ENCODE measurements around the gene SYCE3.

SYCE3 gene

DNA sequence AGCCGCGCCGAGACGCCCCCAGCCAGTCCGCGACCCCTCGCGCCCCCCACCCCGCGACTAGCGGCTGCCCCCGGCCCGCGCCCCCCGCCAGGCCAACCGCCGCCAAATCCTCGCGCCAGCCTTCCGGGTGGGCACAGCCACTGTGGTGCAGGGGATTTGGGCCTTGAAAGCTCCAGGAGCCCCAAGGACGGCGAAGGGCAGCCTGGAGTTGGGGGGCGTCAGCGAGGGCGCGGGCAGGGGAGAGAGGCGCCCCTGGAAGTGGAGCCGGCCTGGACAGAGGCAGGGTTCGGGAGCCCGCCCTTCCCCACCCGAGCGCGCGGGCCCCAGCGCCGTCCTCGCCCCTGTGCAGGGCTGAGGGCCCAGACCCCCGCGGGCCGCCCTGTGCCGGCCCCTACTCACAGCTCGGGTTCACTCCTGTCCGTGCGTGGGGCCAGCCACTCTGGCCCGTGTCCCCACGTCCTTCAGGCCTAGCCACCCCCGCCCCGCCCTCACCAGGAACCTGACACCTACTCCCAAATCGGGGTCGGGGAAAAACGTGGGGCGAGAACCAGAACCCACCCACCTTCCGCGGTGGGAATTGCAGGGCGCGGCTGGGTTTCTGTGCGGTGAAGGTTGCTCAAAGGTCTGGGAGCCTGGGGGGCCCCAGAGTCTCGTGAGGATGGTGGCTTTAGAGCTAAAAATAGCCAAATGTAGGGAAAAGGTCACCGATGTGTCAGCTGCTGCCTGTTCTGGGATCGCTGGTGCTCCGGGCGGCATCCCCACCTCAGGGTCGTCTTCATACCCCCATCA, 15.5 kb upstream of the SYCE3 start, which contains the start of gene CPT1B:
CPT1B (minus strand) TSS at position 441 of the 789 bp plus-strand sequence. CDS start 512 bp downstream, outside the sequence.
- TF ChIP-seq SPI1 (IDR thresholded peaks at IDR 0.05; ENCODE audit: low read depth, low read length): no peak
- TF ChIP-seq POU2F2 (IDR thresholded peaks at IDR 0.05; ENCODE audit: low read depth, low read length): no peak
- no peak for TF ChIP-seq POLR2A (IDR thresholded peaks at IDR 0.05; ENCODE audit: low read depth, low read length)
- TF ChIP-seq TAF1 (IDR thresholded peaks at IDR 0.05; ENCODE audit: low read depth, low read length): no peak
- no peak for TF ChIP-seq PAX5 (IDR thresholded peaks at IDR 0.05; ENCODE audit: insufficient read depth, low read length, severe bottlenecking)
- no peak for TF ChIP-seq POLR2AphosphoS5 (IDR thresholded peaks at IDR 0.05; ENCODE audit: low read depth, low read length)
- FAIRE-seq (no peak), DNase-seq (ENCODE audit: insufficient read length, low spot score) (no peak)

DNA sequence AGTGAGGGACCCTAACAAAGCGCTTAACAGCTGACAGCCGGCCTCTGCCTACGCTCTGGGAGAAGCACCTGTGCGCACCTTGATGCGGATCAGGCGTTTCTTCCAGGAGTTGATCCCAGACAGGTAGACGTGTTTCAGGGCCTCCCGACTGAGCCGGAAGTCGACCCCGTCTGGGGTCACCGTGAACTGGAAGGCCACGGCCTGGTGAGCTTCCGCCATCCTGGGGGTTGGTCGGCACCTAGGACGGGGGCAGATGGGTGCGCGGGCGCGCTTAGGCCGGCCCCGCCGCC, 14.9 kb upstream of the SYCE3 start:
- FAIRE-seq: no peak
- TF ChIP-seq TAF1 (IDR thresholded peaks at IDR 0.05; ENCODE audit: low read depth, low read length) (no peak), POLR2AphosphoS5 (IDR thresholded peaks at IDR 0.05; ENCODE audit: low read depth, low read length) (no peak), POLR2A (IDR thresholded peaks at IDR 0.05; ENCODE audit: low read depth, low read length) (no peak), SPI1 (IDR thresholded peaks at IDR 0.05; ENCODE audit: low read depth, low read length) (no peak), POU2F2 (IDR thresholded peaks at IDR 0.05; ENCODE audit: low read depth, low read length) (no peak), PAX5 (IDR thresholded peaks at IDR 0.05; ENCODE audit: insufficient read depth, low read length, severe bottlenecking) (no peak)
- no peak for DNase-seq (ENCODE audit: insufficient read length, low spot score)

DNA sequence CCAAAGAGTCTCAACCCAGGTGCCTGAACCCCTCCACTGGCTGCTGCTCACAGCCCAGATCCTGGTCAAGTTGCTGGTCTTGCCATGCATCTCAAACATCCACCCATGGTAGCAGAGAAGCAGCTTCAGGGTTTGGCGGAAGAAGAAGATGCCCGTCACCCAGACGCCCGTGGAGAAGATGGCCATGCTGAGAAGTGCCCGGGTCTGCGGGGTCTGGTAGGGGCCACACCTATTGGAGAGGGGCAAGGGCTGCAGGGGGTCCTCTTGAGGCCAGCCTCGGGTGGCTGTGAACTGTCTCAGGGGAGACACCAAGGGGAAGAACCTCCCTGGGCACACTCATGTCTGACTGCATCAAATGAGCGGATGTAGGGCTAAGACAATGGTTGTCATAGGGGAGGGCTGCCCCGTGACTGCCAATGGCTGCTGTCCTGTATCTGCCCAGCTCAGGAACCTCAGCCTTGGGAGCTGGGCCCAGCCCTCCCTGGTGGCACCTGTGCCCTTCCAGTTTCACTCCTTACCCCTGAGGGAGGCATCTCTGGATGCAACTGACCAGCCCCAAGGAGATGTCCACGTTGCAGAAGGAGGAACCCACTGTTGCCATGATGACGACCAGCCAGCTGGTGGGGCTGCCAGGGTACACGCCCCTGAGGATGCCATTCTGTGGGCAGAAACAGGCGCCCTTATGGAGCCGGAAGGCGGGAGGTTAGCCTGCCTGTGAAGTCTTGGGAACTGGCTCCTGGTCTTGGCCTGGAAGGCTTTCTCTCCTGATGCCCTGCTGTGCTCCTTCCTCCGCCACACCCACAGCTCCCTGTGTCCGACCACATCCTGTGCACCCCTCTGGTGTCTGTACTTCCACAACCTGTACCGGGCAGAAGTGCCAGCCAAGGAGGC, 14.3 kb upstream of the SYCE3 start:
- FAIRE-seq (no peak), DNase-seq (ENCODE audit: insufficient read length, low spot score) (no peak)
- no peak for TF ChIP-seq PAX5 (IDR thresholded peaks at IDR 0.05; ENCODE audit: insufficient read depth, low read length, severe bottlenecking)

DNA sequence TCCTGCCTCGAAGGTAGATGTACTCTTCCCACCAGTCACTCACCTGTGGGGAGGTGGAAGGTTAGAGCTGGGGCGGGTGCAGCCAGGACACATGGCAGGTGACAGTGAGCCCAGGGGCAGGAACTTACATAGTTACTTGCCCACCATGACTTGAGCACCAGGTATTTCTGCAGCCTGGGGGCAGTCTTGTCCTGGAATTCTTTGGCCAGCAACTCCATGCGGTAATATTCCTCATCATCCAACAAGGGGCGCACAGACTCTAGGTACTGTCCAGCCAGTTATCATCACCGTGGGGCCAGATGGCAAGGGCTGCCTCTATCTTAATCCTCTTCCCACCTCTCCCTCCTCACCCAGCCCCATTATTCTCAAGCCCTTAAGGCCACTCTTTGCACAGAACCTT, 13.4 kb upstream of the SYCE3 start:
- no peak for DNase-seq (ENCODE audit: insufficient read length, low spot score)
- FAIRE-seq: no peak
- TF ChIP-seq TAF1 (IDR thresholded peaks at IDR 0.05; ENCODE audit: low read depth, low read length): no peak

DNA sequence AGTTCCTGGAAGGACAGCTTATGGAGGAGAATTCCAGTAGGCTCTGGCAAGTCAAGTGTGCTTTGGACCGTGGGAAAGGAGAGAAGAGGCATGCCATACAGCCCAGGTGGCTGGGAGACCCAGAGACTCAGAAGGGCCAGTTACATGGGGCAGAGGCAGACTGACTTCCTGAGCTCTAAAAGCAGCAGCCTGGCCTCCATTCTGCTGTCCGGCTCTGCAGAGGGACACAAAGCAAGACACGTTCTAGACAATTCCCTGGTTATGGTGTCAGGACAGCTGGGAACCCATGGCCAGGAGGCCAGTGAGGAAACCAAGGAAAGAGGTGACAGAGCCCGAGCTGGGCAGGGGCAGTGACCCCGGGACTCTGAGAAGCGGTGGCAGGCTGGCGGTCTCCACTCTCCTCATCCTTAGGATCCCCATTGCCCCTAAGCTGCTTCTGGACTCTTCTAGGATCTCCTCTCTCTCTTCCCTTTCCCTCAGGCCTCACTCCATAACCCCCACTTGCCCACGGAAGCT, 12.8 kb upstream of the SYCE3 start:
- TF ChIP-seq POLR2AphosphoS5 (IDR thresholded peaks at IDR 0.05; ENCODE audit: low read depth, low read length) (no peak), TAF1 (IDR thresholded peaks at IDR 0.05; ENCODE audit: low read depth, low read length) (no peak), SPI1 (IDR thresholded peaks at IDR 0.05; ENCODE audit: low read depth, low read length) (no peak), POLR2A (IDR thresholded peaks at IDR 0.05; ENCODE audit: low read depth, low read length) (no peak), POU2F2 (IDR thresholded peaks at IDR 0.05; ENCODE audit: low read depth, low read length) (no peak), PAX5 (IDR thresholded peaks at IDR 0.05; ENCODE audit: insufficient read depth, low read length, severe bottlenecking) (no peak)
- FAIRE-seq: no peak
- DNase-seq (ENCODE audit: insufficient read length, low spot score): no peak

DNA sequence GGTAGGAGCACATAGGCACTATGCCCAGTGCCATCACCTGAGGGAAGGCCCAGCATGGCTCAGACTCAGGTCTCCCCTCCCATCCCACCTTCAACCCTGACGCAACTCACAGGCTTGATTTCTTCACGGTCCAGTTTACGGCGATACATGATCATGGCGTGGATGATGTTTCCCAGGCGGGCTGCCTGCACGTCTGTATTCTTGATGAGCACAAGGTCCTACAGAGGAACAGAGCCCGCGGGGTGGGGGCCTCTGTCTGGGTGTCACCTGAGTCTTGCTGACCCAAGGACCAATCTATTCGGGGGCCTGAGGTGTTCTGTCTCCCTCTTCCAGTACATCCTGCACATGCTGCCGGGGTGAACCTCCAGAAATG, 11.7 kb upstream of the SYCE3 start:
- no peak for FAIRE-seq
- DNase-seq (ENCODE audit: insufficient read length, low spot score): no peak
- TF ChIP-seq POLR2A (IDR thresholded peaks at IDR 0.05; ENCODE audit: low read depth, low read length) (no peak), SPI1 (IDR thresholded peaks at IDR 0.05; ENCODE audit: low read depth, low read length) (no peak), TAF1 (IDR thresholded peaks at IDR 0.05; ENCODE audit: low read depth, low read length) (no peak), PAX5 (IDR thresholded peaks at IDR 0.05; ENCODE audit: insufficient read depth, low read length, severe bottlenecking) (no peak), POLR2AphosphoS5 (IDR thresholded peaks at IDR 0.05; ENCODE audit: low read depth, low read length) (no peak), POU2F2 (IDR thresholded peaks at IDR 0.05; ENCODE audit: low read depth, low read length) (no peak)

DNA sequence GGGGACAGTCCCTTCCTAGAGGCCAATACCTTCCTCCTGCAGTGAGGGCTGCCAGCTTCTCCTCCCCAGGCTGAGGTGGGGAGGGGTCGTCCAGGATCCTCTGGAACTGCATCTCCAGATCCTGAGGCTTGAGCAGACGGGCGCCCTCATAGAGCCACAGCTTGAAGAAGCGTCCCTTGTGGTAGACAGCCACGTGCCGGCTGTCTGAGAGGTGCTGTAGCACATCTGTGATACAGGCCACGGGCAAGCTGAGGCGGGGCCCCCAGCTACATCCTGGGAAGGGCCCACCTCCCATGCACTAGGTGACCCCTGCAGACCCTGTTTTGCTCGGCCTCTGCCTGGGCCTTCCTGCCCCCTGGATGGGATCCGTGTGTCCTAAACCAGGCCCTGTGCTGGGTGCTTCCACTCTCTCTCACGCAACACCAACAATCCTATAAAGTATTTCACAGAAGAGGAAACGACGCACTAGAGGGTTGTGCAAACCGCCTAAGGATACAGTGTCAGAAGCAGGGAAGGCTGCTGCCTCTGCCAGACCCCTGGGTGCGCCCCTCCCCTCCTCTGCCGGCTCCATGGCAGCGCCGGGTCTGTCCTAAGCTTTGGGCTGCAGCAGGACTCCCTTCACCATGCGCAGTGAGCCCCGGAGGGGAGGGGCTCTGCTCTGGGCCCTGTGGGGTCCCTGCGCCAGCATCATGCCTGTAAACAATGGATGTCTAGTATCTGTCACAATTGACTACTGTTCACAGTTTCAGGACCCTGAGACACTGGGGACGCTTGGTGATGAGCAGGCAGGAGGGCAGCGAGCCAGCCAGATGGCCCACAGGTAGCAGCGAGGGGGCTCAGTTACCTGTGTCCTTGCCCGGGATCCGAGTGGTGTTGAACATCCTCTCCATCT, 11.0 kb upstream of the SYCE3 start:
- DNase-seq (ENCODE audit: insufficient read length, low spot score): no peak
- TF ChIP-seq SPI1 (IDR thresholded peaks at IDR 0.05; ENCODE audit: low read depth, low read length): no peak
- no peak for TF ChIP-seq POU2F2 (IDR thresholded peaks at IDR 0.05; ENCODE audit: low read depth, low read length)
- no peak for TF ChIP-seq PAX5 (IDR thresholded peaks at IDR 0.05; ENCODE audit: insufficient read depth, low read length, severe bottlenecking)
- TF ChIP-seq POLR2A (IDR thresholded peaks at IDR 0.05; ENCODE audit: low read depth, low read length): no peak
- no peak for TF ChIP-seq POLR2AphosphoS5 (IDR thresholded peaks at IDR 0.05; ENCODE audit: low read depth, low read length)
- no peak for TF ChIP-seq TAF1 (IDR thresholded peaks at IDR 0.05; ENCODE audit: low read depth, low read length)
- no peak for FAIRE-seq

DNA sequence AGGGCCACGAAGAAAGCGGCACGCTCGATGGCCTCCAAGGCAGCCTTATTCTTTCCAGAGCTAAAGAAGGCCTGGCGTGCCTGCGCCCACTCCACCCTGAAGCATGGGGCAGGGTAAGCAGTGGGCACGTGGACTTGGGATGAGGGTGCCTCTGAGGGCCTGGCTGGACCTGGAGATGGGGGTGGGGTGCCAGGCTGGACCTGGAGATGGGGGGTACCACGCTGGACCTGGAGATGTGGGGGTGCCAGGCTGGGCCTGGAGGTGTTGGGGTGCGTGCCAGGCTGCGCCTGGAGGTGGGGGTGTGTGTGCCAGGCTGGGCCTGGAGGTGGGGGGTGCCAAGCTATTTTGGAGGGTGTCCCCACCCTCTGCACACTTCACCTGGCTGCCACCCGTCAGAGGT, 10.2 kb upstream of the SYCE3 start:
- TF ChIP-seq POLR2A (IDR thresholded peaks at IDR 0.05; ENCODE audit: low read depth, low read length) (no peak), POU2F2 (IDR thresholded peaks at IDR 0.05; ENCODE audit: low read depth, low read length) (no peak), POLR2AphosphoS5 (IDR thresholded peaks at IDR 0.05; ENCODE audit: low read depth, low read length) (no peak), TAF1 (IDR thresholded peaks at IDR 0.05; ENCODE audit: low read depth, low read length) (no peak), SPI1 (IDR thresholded peaks at IDR 0.05; ENCODE audit: low read depth, low read length) (no peak), PAX5 (IDR thresholded peaks at IDR 0.05; ENCODE audit: insufficient read depth, low read length, severe bottlenecking) (no peak)
- FAIRE-seq (no peak), DNase-seq (ENCODE audit: insufficient read length, low spot score) (no peak)
